ENCODE measurements around the gene CLIP2.
A peak's percentile ranks its signal among the peaks of the same experiment; 100 is the strongest.
"Not testable (repeated sequence)": the region's sequence is repeated elsewhere in the genome, so short reads cannot be mapped to it uniquely, and the experiment has no call there.

Gene CLIP2

GRCh38 chr7:74407958-74408357, 118.8 kb downstream of the CLIP2 start:
- no peak for DNase-seq

DNA sequence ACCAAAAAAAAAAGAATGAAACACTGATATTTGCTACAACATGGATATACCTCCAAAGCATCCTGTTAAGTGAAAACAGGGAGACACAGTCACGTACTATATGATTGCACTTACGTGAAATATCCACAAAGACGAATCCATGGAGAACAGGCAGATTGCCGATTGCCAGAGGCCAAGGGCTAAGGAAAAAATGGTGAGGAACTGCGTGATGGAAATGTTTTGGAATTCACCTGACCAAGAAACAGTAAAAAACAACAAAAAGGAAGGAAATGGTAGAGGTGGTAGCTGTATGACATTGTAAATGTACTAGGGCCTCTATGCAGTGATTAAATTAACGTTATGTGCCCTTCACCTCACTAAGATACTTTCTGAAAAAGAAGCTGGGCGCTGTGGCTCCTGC, 120.4 kb downstream of the CLIP2 start:
- DNase-seq = no peak

- no peak for DNase-seq
Measured at GRCh38 chr7:74410772-74411171, 121.6 kb downstream of the CLIP2 start.

DNA sequence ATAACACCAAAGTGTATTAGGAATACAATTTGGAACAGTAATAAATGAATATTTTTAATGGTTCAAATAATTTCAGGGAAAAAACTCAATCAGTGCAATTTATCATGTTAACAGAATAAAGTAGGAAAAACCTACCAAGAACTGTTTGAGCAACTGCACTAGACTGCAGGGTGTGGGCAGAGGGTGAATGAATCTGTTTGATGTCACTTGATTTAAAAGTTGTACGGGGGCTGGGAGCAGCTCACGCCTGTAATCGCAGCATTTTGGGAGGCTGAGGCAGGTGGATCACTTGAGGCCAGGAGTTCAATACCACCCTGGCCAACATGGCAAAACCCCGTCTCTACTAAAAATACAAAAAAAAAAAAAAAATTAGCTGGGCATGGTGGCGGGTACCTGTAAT, 122.4 kb downstream of the CLIP2 start:
- DNase-seq = not testable (repeated sequence)

DNA sequence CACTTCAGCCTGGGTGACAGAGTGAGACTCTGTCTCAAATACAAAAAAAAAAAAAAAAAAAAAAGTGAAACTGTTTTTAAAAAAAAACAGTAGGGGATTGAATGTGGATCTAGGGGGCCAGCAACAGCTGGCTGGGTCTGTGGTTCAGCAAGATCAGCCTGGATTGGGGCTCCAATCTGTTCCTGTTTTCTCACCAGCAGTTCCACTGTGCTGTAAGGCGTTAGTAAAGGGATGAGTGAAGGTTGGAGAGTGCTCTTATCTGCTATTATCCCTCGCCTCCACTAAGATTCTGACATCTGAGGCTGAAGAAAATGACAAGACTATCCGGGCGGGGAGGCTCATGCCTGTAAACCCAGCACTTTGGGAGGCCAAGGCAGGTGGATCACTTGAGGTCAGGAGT, 122.8 kb downstream of the CLIP2 start:
- no peak for DNase-seq

- no peak for DNase-seq
Measured at GRCh38 chr7:74412603-74413002, 123.4 kb downstream of the CLIP2 start.

- DNase-seq = not testable (repeated sequence)
Measured at GRCh38 chr7:74414595-74415333, 125.6 kb downstream of the CLIP2 start.

DNA sequence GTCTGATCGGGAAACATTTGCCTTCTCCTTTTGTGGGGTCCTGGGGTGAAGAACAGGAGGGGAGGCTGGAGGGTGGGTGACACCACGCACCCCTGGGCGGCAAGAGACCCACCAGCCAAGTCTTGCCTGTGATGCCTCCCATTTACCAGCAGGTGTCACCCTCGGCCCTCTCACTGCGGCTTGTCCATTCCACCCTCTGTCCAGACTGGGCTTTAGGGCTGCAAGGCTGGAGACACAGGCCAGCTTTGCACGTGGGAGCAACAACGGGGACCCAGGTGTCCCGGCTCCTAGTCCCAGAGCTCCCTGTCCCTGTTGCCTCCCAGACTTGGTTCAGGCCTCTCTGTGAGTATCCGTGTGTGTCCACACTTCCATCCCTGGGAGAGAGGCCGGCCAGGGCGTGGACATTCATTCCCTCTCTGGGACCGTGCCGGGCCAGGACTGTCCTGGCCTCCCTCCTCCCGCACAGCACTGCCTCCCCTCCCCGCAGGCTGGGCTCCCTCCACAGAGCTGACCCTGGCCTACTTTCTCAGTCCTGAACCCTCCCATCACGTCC, 128.3 kb downstream of the CLIP2 start:
- peak; percentile 53 for DNase-seq

DNA sequence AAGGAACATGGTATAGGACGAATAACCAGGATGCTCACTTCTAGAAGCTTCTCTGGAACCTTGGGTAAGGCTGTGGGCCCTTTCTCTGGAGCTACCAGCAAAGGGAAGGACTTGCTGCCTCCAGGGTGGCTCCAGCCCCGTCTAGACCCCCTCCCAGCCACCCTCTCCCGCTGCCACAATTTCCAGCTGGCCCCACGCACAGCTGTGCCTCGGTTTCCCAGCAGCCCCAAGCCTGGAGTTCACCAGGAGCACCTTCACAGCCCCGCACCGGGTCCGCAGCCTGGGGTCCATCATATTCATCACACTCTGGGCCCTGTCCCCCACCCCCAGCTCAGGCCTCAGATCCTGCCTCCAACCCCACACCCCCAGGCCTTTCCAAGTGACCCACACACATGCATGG, 128.9 kb downstream of the CLIP2 start:
- no peak for DNase-seq

- no peak for DNase-seq
Measured at GRCh38 chr7:74418538-74418937, 129.3 kb downstream of the CLIP2 start.

- DNase-seq = not testable (repeated sequence)
Measured at GRCh38 chr7:74419232-74419631, 130.0 kb downstream of the CLIP2 start.

- DNase-seq = no peak
Measured at GRCh38 chr7:74420006-74420405, 130.8 kb downstream of the CLIP2 start.

GRCh38 chr7:74424291-74424880, 135.2 kb downstream of the CLIP2 start:
- no peak for DNase-seq

GRCh38 chr7:74428023-74428422, 138.8 kb downstream of the CLIP2 start:
- DNase-seq = no peak

- DNase-seq = no peak
Measured at GRCh38 chr7:74429153-74429747, 140.0 kb downstream of the CLIP2 start.

DNA sequence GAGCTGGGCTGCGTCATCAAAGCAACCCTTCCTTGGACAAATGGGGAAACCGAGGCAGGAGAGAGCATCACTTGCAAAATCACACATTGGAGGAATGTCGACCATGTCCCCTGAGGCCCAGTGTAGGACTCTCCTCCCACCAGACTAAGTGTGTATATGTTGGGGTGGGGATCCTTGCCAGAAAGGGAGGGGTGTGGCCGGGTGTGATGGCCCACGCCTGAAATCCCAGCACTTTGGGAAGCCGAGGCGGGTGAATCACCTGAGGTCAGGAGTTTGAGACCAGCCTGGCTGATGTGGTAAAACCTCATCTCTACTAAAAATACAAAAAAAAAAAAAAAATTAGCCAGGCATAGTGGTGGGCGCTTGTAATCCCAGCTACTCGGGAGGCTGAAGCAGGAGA, 141.2 kb downstream of the CLIP2 start:
- not testable (repeated sequence) for DNase-seq

DNA sequence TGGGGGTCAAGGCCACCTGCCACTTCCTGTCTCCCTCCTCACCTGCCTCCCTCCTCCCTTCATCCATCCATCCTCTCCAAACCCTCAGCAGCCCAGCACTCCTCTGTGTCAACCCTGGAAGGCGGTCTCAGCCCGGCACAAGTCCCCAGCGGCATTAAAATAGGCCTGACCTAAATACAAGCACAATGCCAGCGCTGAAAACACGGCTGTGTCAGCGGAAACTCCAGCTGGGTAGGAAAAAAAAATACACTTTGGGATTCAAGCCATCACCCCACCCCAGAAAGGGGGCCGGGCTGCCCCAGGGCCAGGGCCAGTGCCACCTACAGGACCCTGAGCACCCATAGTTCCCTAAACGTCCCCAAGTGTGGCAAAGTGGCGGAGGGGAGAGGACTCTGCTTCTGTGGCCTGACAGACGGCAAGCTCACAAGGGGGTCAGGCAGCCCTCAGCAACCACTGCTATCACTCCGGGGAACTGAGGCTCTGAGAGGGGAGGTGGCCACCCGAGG, 141.8 kb downstream of the CLIP2 start:
- no peak for DNase-seq

GRCh38 chr7:74437291-74437571, 148.0 kb downstream of the CLIP2 start:
- DNase-seq = not testable (repeated sequence)

- no peak for DNase-seq
Measured at GRCh38 chr7:74438327-74438726, 149.1 kb downstream of the CLIP2 start.

GRCh38 chr7:74439541-74439940, 150.3 kb downstream of the CLIP2 start:
- no peak for DNase-seq

- not testable (repeated sequence) for DNase-seq
Measured at GRCh38 chr7:74440143-74440542, 150.9 kb downstream of the CLIP2 start.

GRCh38 chr7:74441801-74442200, 152.6 kb downstream of the CLIP2 start:
- DNase-seq = no peak

GRCh38 chr7:74443543-74444247, 154.5 kb downstream of the CLIP2 start:
- DNase-seq = no peak

All from stimulated activated CD4-positive, alpha-beta T cell treated with anti-CD3 and anti-CD28 coated beads, Interleukin-4, amount 100 ng/mL, for 24 hours (primary cell).